H9 (cell line): ENCODE results near the gene KBTBD12. TPM values are rescaled to one million over a fixed set of nuclear protein-coding genes. Genes with fewer than 3 reads are reported as not detected.
A peak's percentile ranks its signal among the peaks of the same experiment; 100 is the strongest.

Source experiments
- DNase-seq: peaks from one replicate; pipeline ENCODE4 v3.0.0-alpha.2; 2017
- H2AFZ ChIP-seq: one replicate; pipeline ENCODE4 v1.6.1; 2013; ENCODE audit warnings: mild to moderate bottlenecking, low read length, control low read depth, moderate library complexity
- H2AK5ac ChIP-seq: 2 replicates; pipeline ENCODE4 v1.6.1; 2013; ENCODE audit warnings: low read length, control low read depth, mixed read lengths; ENCODE audit not compliant: insufficient read length
- H2BK120ac ChIP-seq: one replicate; pipeline ENCODE4 v1.6.1; 2013; ENCODE audit warnings: low read depth, mild to moderate bottlenecking, low read length, control low read depth, inconsistent platforms; ENCODE audit not compliant: poor library complexity, severe bottlenecking
- H2BK12ac ChIP-seq: 2 replicates; pipeline ENCODE4 v1.6.1; 2013; ENCODE audit warnings: low read length, control low read depth, mixed read lengths, low read depth; ENCODE audit not compliant: insufficient read length
- H2BK15ac ChIP-seq: 2 replicates; pipeline ENCODE4 v1.6.1; 2013; ENCODE audit warnings: low read depth, low read length, control low read depth
- H2BK20ac ChIP-seq: one replicate; pipeline ENCODE4 v1.6.1; 2013; ENCODE audit warnings: low read depth, mild to moderate bottlenecking, low read length, control low read depth, inconsistent platforms; ENCODE audit not compliant: poor library complexity, severe bottlenecking
- H2BK5ac ChIP-seq: 2 replicates; pipeline ENCODE4 v1.6.1; 2013; ENCODE audit warnings: low read length, control low read depth, mixed read lengths; ENCODE audit not compliant: insufficient read length
- H3K14ac ChIP-seq: 2 replicates; pipeline ENCODE4 v1.6.1; 2013; ENCODE audit warnings: low read length, control low read depth; ENCODE audit not compliant: insufficient read depth
- H3K18ac ChIP-seq: 2 replicates; pipeline ENCODE4 v1.6.1; 2013; ENCODE audit warnings: low read depth, mild to moderate bottlenecking, mixed read lengths, low read length, control low read depth; ENCODE audit not compliant: insufficient read length
- H3K23ac ChIP-seq: 2 replicates; pipeline ENCODE4 v1.6.1; 2013; ENCODE audit warnings: low read length, control low read depth, mixed read lengths, low read depth; ENCODE audit not compliant: insufficient read length
- H3K23me2 ChIP-seq: 2 replicates; pipeline ENCODE4 v1.6.1; 2013; ENCODE audit warnings: low read depth, mild to moderate bottlenecking, mixed read lengths, low read length, control low read depth; ENCODE audit not compliant: insufficient read length, poor library complexity, severe bottlenecking
- H3K27ac ChIP-seq: 2 replicates; pipeline ENCODE4 v1.5.1; 2013; ENCODE audit warnings: low read length, control low read depth, mixed read lengths, low read depth; ENCODE audit not compliant: insufficient read length
- H3K27me3 ChIP-seq: 2 replicates; pipeline ENCODE4 v1.6.1; 2013; ENCODE audit warnings: low read length, control low read depth, inconsistent platforms; ENCODE audit not compliant: insufficient read depth
- H3K4ac ChIP-seq: 2 replicates; pipeline ENCODE4 v1.6.1; 2013; ENCODE audit warnings: low read depth, mild to moderate bottlenecking, control low read depth, inconsistent platforms, low read length, moderate library complexity
- H3K4me1 ChIP-seq: 2 replicates; pipeline ENCODE4 v1.6.1; 2013; ENCODE audit warnings: low read length, control low read depth, inconsistent platforms; ENCODE audit not compliant: insufficient read depth
- H3K4me2 ChIP-seq: 2 replicates; pipeline ENCODE4 v1.6.1; 2013; ENCODE audit warnings: low read length, control low read depth, mixed read lengths; ENCODE audit not compliant: insufficient read length, insufficient read depth
- H3K56ac ChIP-seq: 2 replicates; pipeline ENCODE4 v1.6.1; 2013; ENCODE audit warnings: low read depth, mild to moderate bottlenecking, mixed read lengths, low read length, control low read depth; ENCODE audit not compliant: insufficient read length
- H3K79me1 ChIP-seq: 2 replicates; pipeline ENCODE4 v1.6.1; 2013; ENCODE audit warnings: low read depth, mild to moderate bottlenecking, moderate library complexity, low read length, control low read depth, inconsistent platforms; ENCODE audit not compliant: insufficient read depth, poor library complexity, severe bottlenecking
- H3K79me2 ChIP-seq: 2 replicates; pipeline ENCODE4 v1.6.1; 2013; ENCODE audit warnings: low read length, control low read depth, inconsistent platforms; ENCODE audit not compliant: insufficient read depth
- H3K9ac ChIP-seq: 2 replicates; pipeline ENCODE4 v1.6.1; 2013; ENCODE audit warnings: low read length, control low read depth, mixed read lengths; ENCODE audit not compliant: insufficient read length; ENCODE audit errors: extremely low read depth
- H3K9me3 ChIP-seq: one replicate; pipeline ENCODE4 v1.6.1; 2013; ENCODE audit warnings: low read depth, low read length, inconsistent platforms; ENCODE audit not compliant: control insufficient read depth
- H3T11ph ChIP-seq: one replicate; pipeline ENCODE4 v1.6.1; 2013; ENCODE audit warnings: mild to moderate bottlenecking, low read length, control low read depth, inconsistent platforms
- H4K20me1 ChIP-seq: one replicate; pipeline ENCODE4 v1.6.1; 2013; ENCODE audit not compliant: control insufficient read depth, insufficient read length, insufficient read depth
- H4K5ac ChIP-seq: 2 replicates; pipeline ENCODE4 v1.6.1; 2013; ENCODE audit warnings: low read depth, mild to moderate bottlenecking, mixed read lengths, low read length, control low read depth; ENCODE audit not compliant: insufficient read length
- H4K8ac ChIP-seq: replicated peaks from 2 replicates; pipeline ENCODE4 v1.6.1; 2013; ENCODE audit warnings: low read length, control low read depth, mixed read lengths, low read depth; ENCODE audit not compliant: insufficient read length
- H4K91ac ChIP-seq: 2 replicates; pipeline ENCODE4 v1.6.1; 2013; ENCODE audit warnings: low read depth, mild to moderate bottlenecking, moderate library complexity, mixed read lengths, low read length, control low read depth; ENCODE audit not compliant: insufficient read length
- H3K27ac Mint-ChIP-seq, 3 experiments: 2 replicates in 2 of 3; 3 replicates in 1 of 3; pipeline ENCODE4 v1.8.0; 2020 to 2021; ENCODE audit warnings: mixed read lengths in 3 of 3, mild to moderate bottlenecking in 1 of 3, moderate library complexity in 1 of 3
- H3K27me3 Mint-ChIP-seq: 2 replicates; pipeline ENCODE4 v1.8.0; 2021; ENCODE audit warnings: low read depth, mild to moderate bottlenecking, moderate library complexity, mixed read lengths
- H3K36me3 Mint-ChIP-seq, 3 experiments: 2 replicates in 2 of 3; 3 replicates in 1 of 3; pipeline ENCODE4 v1.8.0; 2020 to 2021; ENCODE audit warnings: low read depth in 3 of 3, mixed read lengths in 3 of 3; ENCODE audit not compliant: insufficient read depth in 1 of 3
- H3K4me1 Mint-ChIP-seq, 2 experiments: 2 replicates each; pipeline ENCODE4 v1.8.0; 2020; ENCODE audit warnings: mixed read lengths in 2 of 2
- H3K4me3 Mint-ChIP-seq, 2 experiments: 2 replicates in 1 of 2; 3 replicates in 1 of 2; pipeline ENCODE4 v1.8.0; 2020 to 2021; ENCODE audit warnings: mild to moderate bottlenecking in 2 of 2, mixed read lengths in 2 of 2, moderate library complexity in 1 of 2
- H3K9me3 Mint-ChIP-seq, 2 experiments: 2 replicates in 1 of 2; 3 replicates in 1 of 2; pipeline ENCODE4 v1.8.0; 2020; ENCODE audit warnings: mild to moderate bottlenecking in 2 of 2, mixed read lengths in 2 of 2, moderate library complexity in 1 of 2
- WGBS: extraction: QIAGEN DNeasy Blood & Tissue Kit; methylation state at CpG from one replicate; pipeline ENCODE4 v1.1.7; 2013; ENCODE audit warnings: missing lambda C conversion rate, low lambda C conversion rate, mixed read lengths; ENCODE audit not compliant: insufficient read length; ENCODE audit errors: extremely low coverage; 5-methylcytosine and 5-hydroxymethylcytosine counted together
- total RNA-seq: library from RNA; stranded (reverse); gene quantifications from 2 replicates; pipeline ENCODE4 v1.2.1, GENCODE V29; 2021
- TF ChIP-seq, protein P1 (sequence below): fragments of 200-600 bp; sonication (generic); conservative IDR thresholded peaks from 3 replicates; pipeline ENCODE4 v1.8.0; 2021; ENCODE audit warnings: antibody characterized with exemption, mild to moderate bottlenecking

Gene KBTBD12
- total RNA-seq, 1 experiment from 2014 or later = not detected

GRCh38 chr3:127889976-127890650 lies 24.9 kb upstream of the KBTBD12 start:
- Histone ChIP-seq H3K14ac (no peak overlapping the region), H3K23ac (no peak overlapping the region), H3K27ac (no peak overlapping the region), H3K9ac (no peak overlapping the region), H3K79me1 (no peaks in the 10 kb centered on the region), H2BK120ac (no peak overlapping the region), H3K79me2 (no peaks in the 10 kb centered on the region), H3K56ac (no peak overlapping the region), H3K4me1 (no peaks in the 10 kb centered on the region), H3K9me3 (no peaks in the 10 kb centered on the region), H2BK5ac (no peak overlapping the region), H3K4me2 (no peak overlapping the region), H3K18ac (no peak overlapping the region), H2BK12ac (no peak overlapping the region), H3K27me3 (no peaks in the 10 kb centered on the region), H2AFZ (no peak overlapping the region), H4K91ac (no peak overlapping the region), H4K5ac (no peak overlapping the region), H4K8ac (no peak overlapping the region), H3K23me2 (no peaks in the 10 kb centered on the region), H3K4ac (no peak overlapping the region), H4K20me1 (no peaks in the 10 kb centered on the region), H2BK15ac (no peak overlapping the region), H2AK5ac (no peak overlapping the region), H2BK20ac (no peak overlapping the region), H3T11ph (no peak overlapping the region)
- H3K4me1 Mint-ChIP-seq = peaks cover 0 to 10% of the 10 kb centered on the region in 2 experiments; a peak in 1 of 4 replicates
- peaks cover 10 to 14% of the 10 kb centered on the region in 2 experiments for H3K9me3 Mint-ChIP-seq
- H3K4me3 Mint-ChIP-seq = no peak overlapping the region
- H3K27me3 Mint-ChIP-seq = peaks cover 6% of the 10 kb centered on the region
- no peak for DNase-seq
- TF ChIP-seq, protein P1, sequence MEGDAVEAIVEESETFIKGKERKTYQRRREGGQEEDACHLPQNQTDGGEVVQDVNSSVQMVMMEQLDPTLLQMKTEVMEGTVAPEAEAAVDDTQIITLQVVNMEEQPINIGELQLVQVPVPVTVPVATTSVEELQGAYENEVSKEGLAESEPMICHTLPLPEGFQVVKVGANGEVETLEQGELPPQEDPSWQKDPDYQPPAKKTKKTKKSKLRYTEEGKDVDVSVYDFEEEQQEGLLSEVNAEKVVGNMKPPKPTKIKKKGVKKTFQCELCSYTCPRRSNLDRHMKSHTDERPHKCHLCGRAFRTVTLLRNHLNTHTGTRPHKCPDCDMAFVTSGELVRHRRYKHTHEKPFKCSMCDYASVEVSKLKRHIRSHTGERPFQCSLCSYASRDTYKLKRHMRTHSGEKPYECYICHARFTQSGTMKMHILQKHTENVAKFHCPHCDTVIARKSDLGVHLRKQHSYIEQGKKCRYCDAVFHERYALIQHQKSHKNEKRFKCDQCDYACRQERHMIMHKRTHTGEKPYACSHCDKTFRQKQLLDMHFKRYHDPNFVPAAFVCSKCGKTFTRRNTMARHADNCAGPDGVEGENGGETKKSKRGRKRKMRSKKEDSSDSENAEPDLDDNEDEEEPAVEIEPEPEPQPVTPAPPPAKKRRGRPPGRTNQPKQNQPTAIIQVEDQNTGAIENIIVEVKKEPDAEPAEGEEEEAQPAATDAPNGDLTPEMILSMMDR = peak; percentile 20; the same call in 1 of the 3 replicates
- no CpG with 5 or more reads among the region's 3 CpGs for WGBS
- peak overlapping the region in 1 of 3 experiments; percentile 1; a peak in 1 of 7 replicates for H3K27ac Mint-ChIP-seq
- peaks cover 4 to 10% (median 5%) of the 10 kb centered on the region in 3 experiments; a peak in 6 of 7 replicates for H3K36me3 Mint-ChIP-seq
